Naive thymus-derived CD8-positive, alpha-beta T cell (primary cell): ENCODE data around the gene SLC12A7. TPM values are rescaled to one million over a fixed set of nuclear protein-coding genes. Genes with fewer than 3 reads are reported as not detected.
"Not testable (repeated sequence)": the region's sequence is repeated elsewhere in the genome, so short reads cannot be mapped to it uniquely, and the experiment has no call there.

Experiments
- ATAC-seq, 2 donors: fragments of 150-1000 bp; cut with Tn5 transposase in 1 of 2; sonication (Bioruptor Pico), chemical (Tn5 transposase) in 1 of 2; 1 replicate in 1 of 2; 2 replicates in 1 of 2; pipeline ENCODE4 v1.10.0; 2021; ENCODE audit warnings: mild to moderate bottlenecking in 2 of 2, moderate library complexity in 2 of 2
- POLR2A ChIA-PET: fragments of 350-600 bp; sonication (Branson Sonifier 250); formaldehyde crosslinking; loops from one replicate; lab custom pipeline; 2021; ENCODE audit warnings: antibody characterized with exemption; lab: Charles Lee
- DNase-seq, 10 donors: peaks; one replicate each; pipeline versions ENCODE4 v3.0.0 to v3.0.0-alpha.2; 2020 to 2022
- H3K27ac Mint-ChIP-seq, 10 donors: one replicate each; pipeline ENCODE4 v1.8.0; 2020 to 2022; ENCODE audit warnings: mild to moderate bottlenecking in 10 of 10, mixed read lengths in 10 of 10, moderate library complexity in 4 of 10, inconsistent platforms in 1 of 10
- H3K27me3 Mint-ChIP-seq, 5 donors: one replicate each; pipeline ENCODE4 v1.8.0; 2021 to 2022; ENCODE audit warnings: mixed read lengths in 5 of 5
- H3K36me3 Mint-ChIP-seq, 3 donors: one replicate each; pipeline ENCODE4 v1.8.0; 2020 to 2022; ENCODE audit warnings: mixed read lengths in 3 of 3, mild to moderate bottlenecking in 2 of 3, inconsistent platforms in 1 of 3
- H3K4me1 Mint-ChIP-seq, 4 donors: one replicate each; pipeline ENCODE4 v1.8.0; 2021 to 2022; ENCODE audit warnings: mixed read lengths in 4 of 4
- H3K4me3 Mint-ChIP-seq, 10 donors: one replicate each; pipeline ENCODE4 v1.8.0; 2020 to 2022; ENCODE audit warnings: mild to moderate bottlenecking in 10 of 10, mixed read lengths in 10 of 10, moderate library complexity in 6 of 10, inconsistent platforms in 1 of 10
- H3K9me3 Mint-ChIP-seq, 9 donors: one replicate each; pipeline ENCODE4 v1.8.0; 2020 to 2022; ENCODE audit warnings: mixed read lengths in 9 of 9, mild to moderate bottlenecking in 3 of 9, inconsistent platforms in 1 of 9, moderate library complexity in 1 of 9
- polyA plus RNA-seq, 3 donors: library from polyadenylated mRNA; unstranded; fragments of 300-500 nt; fragmentation: Illumina TruSeq; gene quantifications; one replicate each; pipeline ENCODE4 v1.2.3, GENCODE V29; 2021
- total RNA-seq, 8 experiments: library from RNA in 2 of 8; stranded (reverse) in 2 of 8; gene quantifications; one replicate each; pipeline ENCODE4 v1.2.3 and lab custom pipeline; 2021 to 2026

Gene SLC12A7
- total and polyA plus RNA-seq, 5 experiments from 2014 or later = 7.3 to 68.3 (median 25.4) TPM

- no peak for ATAC-seq
These were observed 18.5 kb upstream of the SLC12A7 start for GRCh38 chr5:1130218-1130946.

DNA sequence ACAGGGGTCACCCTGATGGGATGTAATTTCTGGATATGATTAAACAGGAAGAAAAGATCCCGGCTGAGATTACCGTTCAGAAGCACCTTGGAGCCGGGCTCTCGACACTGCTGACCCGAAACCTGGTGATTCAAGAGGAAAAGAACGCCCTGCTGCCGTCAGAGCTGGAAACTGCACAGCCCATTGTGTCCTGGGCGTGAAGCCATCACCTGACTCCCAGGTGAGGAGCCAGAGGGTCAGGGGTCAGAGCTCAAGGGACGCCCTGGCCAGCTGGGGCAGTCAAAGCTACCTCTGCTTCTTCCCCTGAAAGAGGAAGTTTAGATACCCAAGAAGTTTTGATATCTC lies 17.8 kb upstream of the SLC12A7 start:
- no peak overlapping the region for H3K27ac Mint-ChIP-seq
- H3K4me1 Mint-ChIP-seq = peaks cover 0 to 14% (median 2%) of the 10 kb centered on the region in 4 donors
- POLR2A ChIA-PET = interaction anchor here (1.7 kb wide), 1 partner anchor 22 kb away, joined by 4 read pairs; no protein-coding TSS in a partner anchor
- H3K27me3 Mint-ChIP-seq = peaks cover 0 to 2% (median 0%) of the 10 kb centered on the region in 5 donors
- no peaks in the 10 kb centered on the region for H3K9me3 Mint-ChIP-seq
- no peak for DNase-seq
- no peak overlapping the region for H3K4me3 Mint-ChIP-seq
- H3K36me3 Mint-ChIP-seq = no peaks in the 10 kb centered on the region
- no peak for ATAC-seq

More at GRCh38 chr5:1130218-1130946, 18.5 kb upstream of the SLC12A7 start:
- no peaks in the 10 kb centered on the region for H3K9me3 Mint-ChIP-seq
- peaks cover 0 to 14% (median under 1%) of the 10 kb centered on the region in 4 donors for H3K4me1 Mint-ChIP-seq
- H3K27me3 Mint-ChIP-seq = peaks cover 0 to 2% (median 0%) of the 10 kb centered on the region in 5 donors
- no peaks in the 10 kb centered on the region for H3K36me3 Mint-ChIP-seq
- POLR2A ChIA-PET = interaction anchor here (1.7 kb wide), 1 partner anchor 23 kb away, joined by 4 read pairs; no protein-coding TSS in a partner anchor
- DNase-seq = no peak
- H3K4me3 Mint-ChIP-seq = peak overlapping the region in 1 of 10 donors; percentile 29
- no peak overlapping the region for H3K27ac Mint-ChIP-seq

DNA sequence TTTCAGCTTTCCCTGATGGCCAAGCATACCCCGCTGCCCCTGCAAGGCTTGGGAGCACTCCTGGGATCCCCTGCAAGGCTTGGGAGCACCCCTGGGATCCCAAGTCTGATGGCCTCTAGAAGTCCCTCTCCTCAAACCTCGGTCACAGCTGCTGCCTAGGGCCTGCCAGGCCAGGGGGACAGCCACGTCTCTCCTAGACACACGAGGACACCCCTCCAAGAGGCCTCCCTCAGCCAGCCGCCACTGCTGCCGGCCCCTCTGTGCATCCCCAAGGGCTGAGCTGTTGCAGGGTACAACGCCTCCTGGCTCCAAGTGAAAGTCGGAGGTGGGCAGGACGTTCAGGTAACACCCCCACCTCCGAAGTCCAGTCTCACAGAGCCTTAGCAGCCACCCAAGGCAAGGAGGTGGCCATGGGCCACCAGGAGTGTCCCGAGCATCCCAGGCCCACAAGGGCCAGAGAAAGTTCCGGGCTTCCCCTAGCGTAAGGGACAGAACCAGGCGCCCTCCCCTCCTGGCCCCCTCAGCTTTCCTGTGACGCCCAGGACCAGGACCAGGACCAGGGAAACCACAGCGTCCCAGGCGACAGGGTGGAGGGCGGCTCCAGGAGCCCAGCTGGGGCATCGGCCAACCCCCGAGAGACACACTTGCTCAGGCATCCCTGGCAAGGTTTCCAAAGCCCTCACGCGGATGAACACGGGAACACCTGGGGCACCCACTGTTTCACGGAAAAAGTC lies 17.3 kb upstream of the SLC12A7 start:
- Mint-ChIP-seq H3K27ac (no peak overlapping the region), H3K36me3 (no peaks in the 10 kb centered on the region), H3K27me3 (peaks cover 0 to 2% (median 0%) of the 10 kb centered on the region in 5 donors), H3K4me1 (peaks cover 0 to 8% (median 2%) of the 10 kb centered on the region in 4 donors), H3K9me3 (no peaks in the 10 kb centered on the region), H3K4me3 (no peak overlapping the region)
- POLR2A ChIA-PET = interaction anchor here (1.7 kb wide), 1 partner anchor 22 kb away, joined by 4 read pairs; no protein-coding TSS in a partner anchor
- ATAC-seq = no peak
- DNase-seq = no peak

DNA sequence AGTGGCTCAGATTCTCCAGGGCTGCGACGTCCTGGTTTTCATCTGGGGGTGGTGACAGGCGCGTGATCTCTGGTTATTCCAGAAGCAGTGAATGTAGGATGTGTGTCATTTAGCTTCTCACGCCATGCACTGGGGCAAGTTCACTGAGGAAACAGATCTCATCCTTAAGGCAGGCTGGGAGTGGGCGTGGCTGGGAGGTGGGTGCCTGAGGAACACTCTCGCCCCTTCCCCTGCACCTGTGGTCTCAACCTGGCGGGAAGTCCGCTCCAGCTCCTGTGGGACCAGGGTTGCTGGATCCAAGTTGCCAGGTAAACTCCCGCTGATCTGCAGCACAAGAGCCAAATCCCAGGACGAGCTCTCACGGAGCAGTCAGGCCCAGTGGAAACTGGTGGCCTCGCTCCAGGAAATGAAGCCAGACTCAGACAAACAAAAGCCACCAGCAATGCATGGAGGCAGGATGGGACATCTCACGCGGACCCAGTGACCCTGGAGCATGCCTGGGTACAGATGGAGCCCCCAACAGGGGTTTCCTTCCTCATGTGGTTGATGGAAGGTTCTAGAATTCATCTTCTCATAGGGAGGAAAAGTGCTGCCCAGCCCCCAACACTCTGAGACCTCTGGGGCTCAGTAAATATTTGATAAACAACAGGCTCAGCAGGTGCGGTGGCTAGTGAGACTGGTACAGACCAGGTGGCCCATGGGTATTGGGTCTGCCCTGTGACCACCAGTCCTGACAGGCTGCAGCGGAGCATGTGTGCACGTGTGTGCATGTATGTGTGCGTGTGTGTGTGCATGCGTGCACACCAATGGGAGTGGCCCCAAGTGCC lies 16.3 kb upstream of the SLC12A7 start:
- Mint-ChIP-seq H3K36me3 (no peaks in the 10 kb centered on the region), H3K27me3 (peaks cover 0 to 2% (median 0%) of the 10 kb centered on the region in 5 donors), H3K9me3 (no peaks in the 10 kb centered on the region), H3K27ac (peak overlapping the region in 1 of 10 donors; percentile 77), H3K4me1 (peaks cover 0 to 5% (median 0%) of the 10 kb centered on the region in 4 donors), H3K4me3 (no peak overlapping the region)
- POLR2A ChIA-PET = no interaction called here
- ATAC-seq (no peak), DNase-seq (no peak)

- H3K27me3 Mint-ChIP-seq, H3K36me3 Mint-ChIP-seq, POLR2A ChIA-PET, DNase-seq, H3K4me3 Mint-ChIP-seq, H3K9me3 Mint-ChIP-seq, ATAC-seq, H3K4me1 Mint-ChIP-seq, H3K27ac Mint-ChIP-seq: not testable (repeated sequence)
These were observed 13.8 kb upstream of the SLC12A7 start for GRCh38 chr5:1125695-1126094.

- no peak overlapping the region for H3K27ac Mint-ChIP-seq
- DNase-seq = no peak
- peaks cover 0 to 2% (median 0%) of the 10 kb centered on the region in 5 donors for H3K27me3 Mint-ChIP-seq
- H3K36me3 Mint-ChIP-seq = no peaks in the 10 kb centered on the region
- H3K4me1 Mint-ChIP-seq = peaks cover 0 to 7% (median 0%) of the 10 kb centered on the region in 4 donors
- POLR2A ChIA-PET = interaction anchor here (1.6 kb wide), 1 partner anchor 19 kb away, joined by 3 read pairs; no protein-coding TSS in a partner anchor
- H3K4me3 Mint-ChIP-seq = no peak overlapping the region
- no peak for ATAC-seq
- no peaks in the 10 kb centered on the region for H3K9me3 Mint-ChIP-seq
These were observed 13.1 kb upstream of the SLC12A7 start for GRCh38 chr5:1125030-1125357.

- no peak for ATAC-seq
- Mint-ChIP-seq H3K27me3 (peaks cover 0 to 2% (median 0%) of the 10 kb centered on the region in 5 donors), H3K4me1 (peaks cover 0 to 7% (median 0%) of the 10 kb centered on the region in 4 donors), H3K27ac (peak overlapping the region in 1 of 10 donors; percentile 51), H3K36me3 (no peaks in the 10 kb centered on the region), H3K4me3 (no peak overlapping the region), H3K9me3 (no peaks in the 10 kb centered on the region)
- POLR2A ChIA-PET = interaction anchor here (1.6 kb wide), 1 partner anchor 19 kb away, joined by 3 read pairs; no protein-coding TSS in a partner anchor
- no peak for DNase-seq
These were observed 12.6 kb upstream of the SLC12A7 start for GRCh38 chr5:1124205-1125029.

DNA sequence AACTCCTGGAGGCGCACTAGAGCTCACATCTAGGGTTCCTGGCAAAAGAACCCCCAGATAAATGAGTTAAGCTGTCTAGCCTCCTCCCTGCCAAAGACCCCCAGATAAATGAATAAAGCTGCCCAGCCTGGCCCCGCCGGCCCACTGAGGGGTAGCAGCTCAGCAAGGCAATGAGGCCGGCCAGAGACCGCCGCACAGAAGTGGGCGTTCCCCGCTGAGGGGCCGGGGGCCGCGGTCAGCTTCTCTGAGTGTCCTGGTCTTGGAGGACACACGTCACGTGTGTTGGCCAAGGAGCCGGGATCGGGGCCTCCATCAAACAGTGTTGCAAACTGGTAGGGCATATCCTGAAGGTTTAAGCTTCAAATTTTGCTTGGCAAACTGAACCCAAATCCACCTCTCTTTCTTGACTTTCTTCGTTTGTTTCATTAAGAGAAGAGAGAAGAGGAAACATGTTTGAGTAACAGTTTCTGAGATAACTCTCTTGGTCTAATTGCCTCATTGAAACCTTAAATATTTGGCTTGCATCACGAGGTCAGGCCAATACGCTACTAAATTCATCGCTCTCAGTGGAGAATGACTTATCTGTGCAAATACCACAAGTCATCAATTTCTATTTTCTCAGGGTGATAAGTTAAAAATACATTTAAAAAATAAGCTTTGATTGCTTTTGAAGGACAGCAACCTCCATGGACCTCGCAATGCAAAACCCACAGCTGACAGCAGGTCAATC lies 11.7 kb upstream of the SLC12A7 start:
- POLR2A ChIA-PET = interaction anchor here (1.6 kb wide), 1 partner anchor 18 kb away, joined by 3 read pairs; no protein-coding TSS in a partner anchor
- Mint-ChIP-seq H3K36me3 (no peaks in the 10 kb centered on the region), H3K9me3 (no peaks in the 10 kb centered on the region), H3K27ac (peak overlapping the region in 1 of 10 donors; percentile 51), H3K27me3 (peaks cover 0 to 2% (median 0%) of the 10 kb centered on the region in 5 donors), H3K4me3 (no peak overlapping the region), H3K4me1 (peaks cover 0 to 7% (median 2%) of the 10 kb centered on the region in 4 donors)
- no peak for ATAC-seq
- DNase-seq = no peak

- no peaks in the 10 kb centered on the region for H3K36me3 Mint-ChIP-seq
- H3K27me3 Mint-ChIP-seq = peaks cover 0 to 2% (median 0%) of the 10 kb centered on the region in 5 donors
- no peaks in the 10 kb centered on the region for H3K9me3 Mint-ChIP-seq
- H3K27ac Mint-ChIP-seq = no peak overlapping the region
- POLR2A ChIA-PET = no interaction called here
- peaks cover 0 to 10% (median 10%) of the 10 kb centered on the region in 4 donors for H3K4me1 Mint-ChIP-seq
- ATAC-seq = no peak
- DNase-seq = no peak
- H3K4me3 Mint-ChIP-seq = no peak overlapping the region
These were observed 10.8 kb upstream of the SLC12A7 start for GRCh38 chr5:1122511-1123294.

DNA sequence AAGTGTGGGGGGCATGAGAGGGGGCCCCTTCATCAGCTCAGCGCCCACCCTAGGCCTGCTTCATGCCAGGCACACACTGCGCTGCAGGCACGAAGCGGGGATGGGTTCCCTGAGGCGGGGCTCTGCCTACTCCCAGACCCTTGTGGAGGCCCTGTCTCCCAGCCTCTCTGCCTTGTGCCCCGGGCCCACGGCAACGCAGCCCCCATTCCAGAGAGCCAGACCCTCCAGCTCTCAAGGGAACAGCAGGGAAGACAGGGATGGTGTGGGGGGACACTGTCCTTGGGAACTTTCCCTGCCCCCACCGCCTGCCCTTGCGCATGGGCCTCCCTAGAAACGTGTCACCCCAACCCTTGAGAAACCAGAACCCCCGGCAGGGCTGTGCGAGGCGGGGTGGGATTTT lies 10.0 kb upstream of the SLC12A7 start:
- Mint-ChIP-seq H3K27ac (no peak overlapping the region), H3K9me3 (no peaks in the 10 kb centered on the region), H3K36me3 (no peaks in the 10 kb centered on the region), H3K27me3 (no peaks in the 10 kb centered on the region), H3K4me3 (no peak overlapping the region), H3K4me1 (peaks cover 0 to 11% (median 10%) of the 10 kb centered on the region in 4 donors)
- POLR2A ChIA-PET = no interaction called here
- ATAC-seq (no peak), DNase-seq (no peak)

- no peak for ATAC-seq
- H3K27ac Mint-ChIP-seq = peak overlapping the region in 1 of 10 donors; percentile 41
- H3K27me3 Mint-ChIP-seq = no peaks in the 10 kb centered on the region
- DNase-seq = no peak
- POLR2A ChIA-PET = no interaction called here
- H3K4me3 Mint-ChIP-seq = no peak overlapping the region
- peaks cover 0 to 11% (median 10%) of the 10 kb centered on the region in 4 donors for H3K4me1 Mint-ChIP-seq
- H3K36me3 Mint-ChIP-seq = no peaks in the 10 kb centered on the region
- H3K9me3 Mint-ChIP-seq = no peaks in the 10 kb centered on the region
These were observed 9.2 kb upstream of the SLC12A7 start for GRCh38 chr5:1121044-1121443.
